ENCODE results near the gene PARD3. TPM values are rescaled to one million over a fixed set of nuclear protein-coding genes. Genes with fewer than 3 reads are reported as not detected.

The PARD3 gene
- polyA plus RNA-seq, 3 donors = 0.51 TPM; not detected in 2

- TF ChIP-seq CTCF (IDR thresholded peaks at IDR 0.05) = no peak
- H3K27me3 Mint-ChIP-seq (ENCODE audit: low read depth in 3 of 3) = peaks cover 0 to 1% (median 1%) of the 10 kb centered on the region in 3 donors
- H3K4me3 Mint-ChIP-seq = no peak overlapping the region
- intact Hi-C loops (cut with micrococcal nuclease) = no loop called here
- H3K27ac Mint-ChIP-seq = no peak overlapping the region
- WGBS (ENCODE audit: insufficient coverage) = no CpG with 5 or more reads among the region's 5 CpGs
- no peak for DNase-seq
- Histone ChIP-seq H3K4me2 (replicated peaks; ENCODE audit: extremely low read depth, low read length, poor library complexity, severe bottlenecking) (no peak overlapping the region), H3K9ac (ENCODE audit: insufficient read depth, low read length, poor library complexity, severe bottlenecking) (no peak overlapping the region), H3K4me3 (replicated peaks in 1 of 3; ENCODE audit: low read depth in 2 of 3, low read length in 3 of 3) (no peak overlapping the region), H2AFZ (ENCODE audit: insufficient read depth, low read depth, low read length, poor library complexity, severe bottlenecking) (no peak overlapping the region), H3K27me3 (ENCODE audit: control insufficient read depth in 2 of 2, insufficient read depth in 2 of 2, low read length in 2 of 2) (no peaks in the 10 kb centered on the region), H3K36me3 (replicated peaks in 1 of 2; ENCODE audit: control insufficient read depth in 1 of 2, insufficient read depth in 2 of 2, low read length in 2 of 2) (no peaks in the 10 kb centered on the region), H4K20me1 (ENCODE audit: insufficient read depth, low read length) (no peaks in the 10 kb centered on the region), H3K9me3 (replicated peaks in 1 of 2; ENCODE audit: control insufficient read depth in 1 of 2, insufficient read depth in 1 of 2, low read length in 2 of 2) (no peaks in the 10 kb centered on the region), H3K79me2 (ENCODE audit: insufficient read depth, low read length) (no peaks in the 10 kb centered on the region), H3K4me1 (ENCODE audit: control insufficient read depth in 1 of 2, insufficient read depth in 2 of 2, low read length in 2 of 2) (no peaks in the 10 kb centered on the region), H3K27ac (ENCODE audit: low read depth in 1 of 2, low read length in 2 of 2) (no peak overlapping the region)
- no peaks in the 10 kb centered on the region for H3K36me3 Mint-ChIP-seq
- no peaks in the 10 kb centered on the region for H3K4me1 Mint-ChIP-seq
- H3K9me3 Mint-ChIP-seq = peaks cover 0 to 3% (median 0%) of the 10 kb centered on the region in 7 donors
Observed at GRCh38 chr10:34547291-34547690, 267.8 kb downstream of the PARD3 start.

GRCh38 chr10:34544400-34544799 is 270.7 kb downstream of the PARD3 start:
- Mint-ChIP-seq H3K4me1 (no peaks in the 10 kb centered on the region), H3K9me3 (no peaks in the 10 kb centered on the region), H3K4me3 (no peak overlapping the region), H3K36me3 (no peaks in the 10 kb centered on the region), H3K27ac (no peak overlapping the region), H3K27me3 (ENCODE audit: low read depth in 3 of 3) (peaks cover 0 to 1% (median 0%) of the 10 kb centered on the region in 3 donors)
- TF ChIP-seq CTCF (IDR thresholded peaks at IDR 0.05) = no peak
- Histone ChIP-seq H4K20me1 (ENCODE audit: insufficient read depth, low read length) (no peaks in the 10 kb centered on the region), H3K36me3 (replicated peaks in 1 of 2; ENCODE audit: control insufficient read depth in 1 of 2, insufficient read depth in 2 of 2, low read length in 2 of 2) (no peaks in the 10 kb centered on the region), H3K4me2 (replicated peaks; ENCODE audit: extremely low read depth, low read length, poor library complexity, severe bottlenecking) (no peak overlapping the region), H3K4me1 (ENCODE audit: control insufficient read depth in 1 of 2, insufficient read depth in 2 of 2, low read length in 2 of 2) (no peaks in the 10 kb centered on the region), H3K9me3 (replicated peaks in 1 of 2; ENCODE audit: control insufficient read depth in 1 of 2, insufficient read depth in 1 of 2, low read length in 2 of 2) (no peaks in the 10 kb centered on the region), H3K27ac (ENCODE audit: low read depth in 1 of 2, low read length in 2 of 2) (no peak overlapping the region), H3K27me3 (ENCODE audit: control insufficient read depth in 2 of 2, insufficient read depth in 2 of 2, low read length in 2 of 2) (no peaks in the 10 kb centered on the region), H2AFZ (ENCODE audit: insufficient read depth, low read depth, low read length, poor library complexity, severe bottlenecking) (no peak overlapping the region), H3K9ac (ENCODE audit: insufficient read depth, low read length, poor library complexity, severe bottlenecking) (no peak overlapping the region), H3K79me2 (ENCODE audit: insufficient read depth, low read length) (no peaks in the 10 kb centered on the region), H3K4me3 (replicated peaks in 1 of 3; ENCODE audit: low read depth in 2 of 3, low read length in 3 of 3) (no peak overlapping the region)
- intact Hi-C loops (cut with micrococcal nuclease) = no loop called here
- no peak for DNase-seq

All from CD14-positive monocyte (primary cell).